KOPT-K1 (cell line): ENCODE measurements around the gene GIMAP5.

Source experiments
- H3K27ac ChIP-seq: fragments of 200-600 bp; sonication (generic); 2 replicates; pipeline ENCODE4 v1.5.1; 2016; ENCODE audit warnings: antibody characterized with exemption, mild to moderate bottlenecking, low read depth, low read length; ENCODE audit not compliant: poor library complexity, severe bottlenecking
- H3K36me3 ChIP-seq: fragments of 200-600 bp; sonication (generic); 2 replicates; pipeline ENCODE4 v1.5.1; 2017; ENCODE audit warnings: antibody characterized with exemption, mild to moderate bottlenecking, low read length, moderate library complexity; ENCODE audit not compliant: insufficient read depth
- H3K9me3 ChIP-seq: fragments of 200-600 bp; sonication (generic); 2 replicates; pipeline ENCODE4 v1.5.1; 2017; ENCODE audit warnings: antibody characterized with exemption, low read length, mild to moderate bottlenecking; ENCODE audit not compliant: insufficient read depth, poor library complexity, severe bottlenecking

Gene GIMAP5

GRCh38 chr7:150737265-150738055 lies at the start of gene GIMAP5:
Gene GIMAP5, plus strand, starts transcription at chr7:150737418. Its CDS starts 3,467 bp downstream, at chr7:150740885.
- Histone ChIP-seq H3K9me3 (no peaks in the 10 kb centered on the region), H3K36me3 (peaks cover 48% of the 10 kb centered on the region), H3K27ac (peak within 1 kb of the TSS; percentile 100)

- Histone ChIP-seq H3K36me3 (peaks cover 68% of the 10 kb centered on the region), H3K27ac (peak overlapping the region; percentile 97), H3K9me3 (peaks cover 62% of the 10 kb centered on the region)
Observed at GRCh38 chr7:150688630-150689029, 48.6 kb upstream of the GIMAP5 start.

GRCh38 chr7:150695654-150696053 lies 41.6 kb upstream of the GIMAP5 start:
- Histone ChIP-seq H3K27ac (no peak overlapping the region), H3K9me3 (peaks cover 99% of the 10 kb centered on the region), H3K36me3 (peaks cover 69% of the 10 kb centered on the region)

- H3K36me3 ChIP-seq, result peaks cover 28% of the 10 kb centered on the region; the same call in 1 of the 2 replicates
- no peak overlapping the region for H3K27ac ChIP-seq
- peaks cover 81% of the 10 kb centered on the region for H3K9me3 ChIP-seq
Observed at GRCh38 chr7:150703209-150703608, 34.0 kb upstream of the GIMAP5 start.

GRCh38 chr7:150715293-150715692 lies 21.9 kb upstream of the GIMAP5 start:
- peaks cover 27% of the 10 kb centered on the region for H3K9me3 ChIP-seq
- peaks cover 38% of the 10 kb centered on the region for H3K36me3 ChIP-seq
- H3K27ac ChIP-seq, result peak overlapping the region; percentile 99

GRCh38 chr7:150715738-150716137 lies 21.5 kb upstream of the GIMAP5 start:
- Histone ChIP-seq H3K36me3 (peaks cover 43% of the 10 kb centered on the region), H3K9me3 (peaks cover 27% of the 10 kb centered on the region), H3K27ac (peak overlapping the region; percentile 99)

GRCh38 chr7:150716368-150716767 lies 20.9 kb upstream of the GIMAP5 start, which contains the start of gene GIMAP1:
Gene GIMAP1, plus strand, starts transcription at chr7:150716613. Its CDS starts 2,435 bp downstream, at chr7:150719048.
- Histone ChIP-seq H3K36me3 (peaks cover 49% of the 10 kb centered on the region), H3K27ac (peak within 1 kb of the TSS; percentile 99), H3K9me3 (peaks cover 27% of the 10 kb centered on the region)

- H3K27ac ChIP-seq, result peak overlapping the region; percentile 99
- H3K9me3 ChIP-seq, result peaks cover 26% of the 10 kb centered on the region
- peaks cover 55% of the 10 kb centered on the region for H3K36me3 ChIP-seq
Observed at GRCh38 chr7:150716939-150717338, 20.3 kb upstream of the GIMAP5 start.

- peak overlapping the region; percentile 99 for H3K27ac ChIP-seq
- H3K36me3 ChIP-seq, result peaks cover 65% of the 10 kb centered on the region
- H3K9me3 ChIP-seq, result peaks cover 21% of the 10 kb centered on the region
Observed at GRCh38 chr7:150717814-150718420, 19.3 kb upstream of the GIMAP5 start.

- H3K36me3 ChIP-seq, result peaks cover 80% of the 10 kb centered on the region
- H3K9me3 ChIP-seq, result peaks cover 8% of the 10 kb centered on the region
- peak overlapping the region; percentile 99 for H3K27ac ChIP-seq
Observed at GRCh38 chr7:150719436-150719835, 17.8 kb upstream of the GIMAP5 start.

- peaks cover 88% of the 10 kb centered on the region for H3K36me3 ChIP-seq
- H3K9me3 ChIP-seq, result peaks cover 15% of the 10 kb centered on the region
- H3K27ac ChIP-seq, result peak overlapping the region; percentile 99
Observed at GRCh38 chr7:150719960-150720891, 17.0 kb upstream of the GIMAP5 start.

GRCh38 chr7:150721970-150722373 lies 15.2 kb upstream of the GIMAP5 start:
- H3K27ac ChIP-seq, result peak overlapping the region; percentile 99
- H3K9me3 ChIP-seq, result peaks cover 32% of the 10 kb centered on the region
- H3K36me3 ChIP-seq, result peaks cover 99% of the 10 kb centered on the region

- peaks cover 38% of the 10 kb centered on the region for H3K9me3 ChIP-seq
- H3K36me3 ChIP-seq, result peaks cover 99% of the 10 kb centered on the region
- H3K27ac ChIP-seq, result peak overlapping the region; percentile 99
Observed at GRCh38 chr7:150722431-150722931, 14.7 kb upstream of the GIMAP5 start.

- Histone ChIP-seq H3K9me3 (peaks cover 47% of the 10 kb centered on the region), H3K36me3 (peaks cover 96% of the 10 kb centered on the region), H3K27ac (peak overlapping the region; percentile 99)
Observed at GRCh38 chr7:150723467-150723866, 13.8 kb upstream of the GIMAP5 start.
